Psoas muscle (tissue), 8 donors: ENCODE results near the gene OXA1L. TPM values are rescaled to one million over a fixed set of nuclear protein-coding genes. Genes with fewer than 3 reads are reported as not detected.

Source experiments
- ATAC-seq, 4 donors: fragments of 200-7000 bp; cut with Tn5 transposase; one replicate each; pipeline ENCODE4 v1.9.1; 2020; ENCODE audit warnings: moderate library complexity in 3 of 4, mild to moderate bottlenecking in 2 of 4
- DNase-seq, 2 donors: peaks; one replicate each; pipeline ENCODE4 v3.0.0-alpha.2; 2020
- H3K27ac ChIP-seq: fragments of 200-600 bp; one replicate; pipeline ENCODE4 v1.8.0; 2022
- H3K27me3 ChIP-seq, 3 donors: fragments of 200-600 bp in 1 of 3; one replicate each; pipeline versions ENCODE4 v1.6.1 to v1.8.0; 2013 to 2022; ENCODE audit warnings: low read length in 2 of 3, mild to moderate bottlenecking in 2 of 3, moderate library complexity in 1 of 3; ENCODE audit not compliant: insufficient read depth in 3 of 3
- H3K36me3 ChIP-seq, 2 donors: fragments of 200-600 bp in 1 of 2; one replicate each; pipeline versions ENCODE4 v1.6.1 to v1.8.0; 2013 to 2022; ENCODE audit warnings: low read depth in 1 of 2, mild to moderate bottlenecking in 1 of 2, moderate library complexity in 1 of 2; ENCODE audit not compliant: insufficient read depth in 1 of 2
- H3K4me1 ChIP-seq: fragments of 200-600 bp; one replicate; pipeline ENCODE4 v1.8.0; 2022
- H3K4me3 ChIP-seq: fragments of 200-600 bp; one replicate; pipeline ENCODE4 v1.8.0; 2022; ENCODE audit warnings: mild to moderate bottlenecking
- H3K9me3 ChIP-seq: fragments of 200-600 bp; one replicate; pipeline ENCODE4 v1.8.0; 2022
- CTCF ChIP-seq: fragments of 200-600 bp; IDR thresholded peaks from one replicate; pipeline ENCODE4 v1.8.0; 2022; ENCODE audit warnings: antibody characterized with exemption
- WGBS, 3 donors: extraction: QIAGEN DNeasy Blood & Tissue Kit; methylation state at CpG; one replicate each; pipeline versions ENCODE4 v1.1.6 to v1.1.7; 2013; 5-methylcytosine and 5-hydroxymethylcytosine counted together
- intact Hi-C, 2 donors: fragments of 100-400 bp; cut with DNase I; formaldehyde crosslinking; loops; one replicate each; pipeline versions ENCODE4 v1.11.0 to v1.14.2; 2022
- polyA plus RNA-seq, 3 donors: library from polyadenylated mRNA; stranded (reverse); fragments of 200-250 nt; gene quantifications; one replicate each; pipeline ENCODE4 v1.2.3, GENCODE V29; 2013
- total RNA-seq, 4 donors: library from RNA; stranded (reverse); fragmentation: NEBNext Ultra II Directional in 2 of 4; extraction: Animal tissue kit (Norgen Biotek cat#: 25700) in 2 of 4; gene quantifications; one replicate each; pipeline versions ENCODE4 v1.2.1 to v1.2.4, GENCODE V29; 2021 to 2023
- donor health status: healthy with polysubstance abuse.
- donor health status: DM: no; HTN: no; CAD: no; lungs with moderate emphysema.
- donor health status: Bipolar disorder and iron deficiency.
- donor health status: healthy.
- donor health status: DM: yes; HTN: yes; CAD: no.
- donor health status: DM: no; HTN: no; CAD: no.
- donor health status: DM: no; HTN: no; CAD: no.
- donor health status: DM: yes; HTN: yes; CAD: no.

OXA1L gene
- total and polyA plus RNA-seq, 7 donors, result 90.7 to 168 (median 137) TPM

DNA sequence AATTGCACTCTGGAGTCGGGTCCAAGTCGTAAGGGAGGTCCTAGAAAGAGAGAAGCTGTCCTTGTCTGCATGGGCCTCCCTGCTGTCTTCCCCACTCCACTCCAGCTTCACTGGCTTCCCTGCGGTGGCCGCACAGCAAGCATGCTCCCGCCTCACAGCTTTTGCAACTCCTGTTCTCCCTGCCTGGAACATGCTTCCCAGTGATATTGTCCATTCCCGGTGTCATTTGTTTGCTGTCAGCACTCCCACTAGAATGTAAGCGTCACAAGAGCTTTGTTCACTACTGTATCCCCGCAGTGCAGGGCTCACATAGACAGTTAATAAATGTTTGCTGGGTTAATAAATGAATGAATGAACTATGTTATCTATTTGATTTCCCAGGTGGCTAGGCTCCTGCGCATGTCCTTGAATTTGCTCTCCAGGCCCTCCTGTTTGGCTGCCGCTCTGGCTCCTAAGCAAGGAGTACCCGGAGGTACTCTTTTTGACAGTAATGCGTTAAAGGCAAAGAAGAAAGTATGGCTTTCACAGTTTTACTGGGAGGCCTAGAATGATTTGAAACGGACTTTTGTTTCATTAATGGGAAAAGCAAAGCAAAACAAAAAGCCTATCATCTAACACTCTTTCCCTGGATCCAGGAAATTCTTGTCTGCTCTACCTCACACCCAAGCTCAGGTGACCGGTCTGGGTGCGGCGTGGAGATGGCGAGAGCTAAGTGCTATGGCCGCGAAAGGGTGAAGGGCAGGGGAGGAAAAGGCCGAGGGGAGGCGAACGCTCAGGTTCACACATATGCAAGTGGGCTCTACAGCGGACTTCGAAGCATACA lies 54.9 kb downstream of the OXA1L start:
- DNase-seq (no peak), ATAC-seq (no peak)
- intact Hi-C loops, result loop anchor here (1.0 to 5.0 kb wide), 3 partner anchors 31 to 264 kb away; no protein-coding TSS in a partner anchor
- Histone ChIP-seq H3K9me3 (no peaks in the 10 kb centered on the region), H3K36me3 (no peaks in the 10 kb centered on the region), H3K4me1 (no peaks in the 10 kb centered on the region), H3K27me3 (peaks cover 0 to 2% (median 0%) of the 10 kb centered on the region in 3 donors), H3K27ac (no peak overlapping the region), H3K4me3 (no peak overlapping the region)
- 82 to 88% (median 86%) methylated on average over 24 of the region's 24 CpGs for WGBS, 3 donors
- TF ChIP-seq CTCF, result no peak

DNA sequence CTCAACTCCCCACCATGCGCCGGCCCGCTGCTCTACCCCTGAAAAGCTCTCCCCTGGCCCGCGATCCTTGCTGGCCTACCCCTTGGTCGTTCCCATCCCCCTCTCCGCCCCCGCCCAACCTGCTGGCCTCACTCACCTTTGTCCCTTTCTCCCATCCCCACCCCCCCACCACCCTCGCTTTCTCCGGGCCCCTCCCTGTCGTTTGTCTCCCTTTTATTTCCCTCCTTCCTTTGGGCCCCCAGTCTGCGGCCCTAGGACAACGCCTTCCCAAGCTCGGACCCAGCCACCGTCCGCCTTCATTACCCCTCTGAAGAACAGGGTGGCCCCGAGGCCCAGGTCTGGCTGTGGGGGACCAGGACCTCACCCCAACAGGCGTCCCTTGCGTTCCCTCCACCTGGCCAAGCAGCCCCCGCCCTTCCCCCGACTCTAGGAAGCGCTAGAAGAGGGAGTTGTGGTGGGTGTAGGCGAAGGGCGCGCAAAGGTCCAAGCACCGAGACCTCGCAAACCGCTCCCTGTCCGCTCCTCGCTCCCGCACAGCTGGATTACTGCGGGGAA lies 55.6 kb downstream of the OXA1L start:
- Histone ChIP-seq H3K27ac (no peak overlapping the region), H3K9me3 (no peaks in the 10 kb centered on the region), H3K4me3 (peak overlapping the region; percentile 41), H3K27me3 (peaks cover 0 to 2% (median 0%) of the 10 kb centered on the region in 3 donors), H3K4me1 (no peaks in the 10 kb centered on the region), H3K36me3 (no peaks in the 10 kb centered on the region)
- 68 to 78% (median 72%) methylated on average over 31 to 32 of the region's 32 CpGs for WGBS, 3 donors
- ATAC-seq (no peak), DNase-seq (no peak)
- intact Hi-C loops, result loop anchor here in 1 of 2 donors (1.0 to 5.0 kb wide), 2 partner anchors 31 to 265 kb away; no protein-coding TSS in a partner anchor
- no peak for TF ChIP-seq CTCF

Other genes starting within 250 kb of the OXA1L start
- 100 to 1,000 TPM in 3 of 4 donors, 10 to 100 TPM in 1; 77.8 to 118 (median 106) TPM for gene DAD1, start 177.5 kb upstream of the OXA1L start, total RNA-seq
- gene DAD1, start 177.5 kb upstream of the OXA1L start, polyA plus RNA-seq, result 100 to 1,000 TPM; 201 to 277 (median 262) TPM
- 10 to 100 TPM; 15.6 to 37.2 (median 25.4) TPM for gene ABHD4, start 168.4 kb upstream of the OXA1L start, total RNA-seq
- gene ABHD4, start 168.4 kb upstream of the OXA1L start, polyA plus RNA-seq, result 10 to 100 TPM in 2 of 3 donors, 1 to 10 TPM in 1; 6.1 to 64.0 (median 26.4) TPM
- gene OR6J1, start 122.3 kb upstream of the OXA1L start, total RNA-seq, result not detected
- not detected for gene OR6J1, start 122.3 kb upstream of the OXA1L start, polyA plus RNA-seq
- 1 to 10 TPM; 1.3 to 2.6 (median 2.0) TPM for gene SLC7A7, start 48.7 kb downstream of the OXA1L start, total RNA-seq
- gene SLC7A7, start 48.7 kb downstream of the OXA1L start, polyA plus RNA-seq, result 1 to 10 TPM in 1 of 3 donors, under 1 TPM in 2; 0.93 to 2.6 (median 0.97) TPM
- gene MRPL52, start 63.2 kb downstream of the OXA1L start, total RNA-seq, result 10 to 100 TPM; 79.1 to 91.2 (median 84.9) TPM
- gene MRPL52, start 63.2 kb downstream of the OXA1L start, polyA plus RNA-seq, result 100 to 1,000 TPM in 2 of 3 donors, 10 to 100 TPM in 1; 92.0 to 246 (median 102) TPM
- 10 to 100 TPM in 3 of 4 donors, 1 to 10 TPM in 1; 9.6 to 18.5 (median 14.7) TPM for gene MMP14, start 69.9 kb downstream of the OXA1L start, total RNA-seq
- gene MMP14, start 69.9 kb downstream of the OXA1L start, polyA plus RNA-seq, result 10 to 100 TPM in 2 of 3 donors, 1 to 10 TPM in 1; 7.6 to 15.1 (median 10.0) TPM
- 10 to 100 TPM; 30.9 to 50.6 (median 40.6) TPM for gene LRP10, start 105.1 kb downstream of the OXA1L start, total RNA-seq
- 10 to 100 TPM; 18.1 to 42.7 (median 25.1) TPM for gene LRP10, start 105.1 kb downstream of the OXA1L start, polyA plus RNA-seq
- under 1 TPM in 2 of 4 donors, not detected in 2; 0.21 to 0.34 TPM for gene REM2, start 116.5 kb downstream of the OXA1L start, total RNA-seq
- gene REM2, start 116.5 kb downstream of the OXA1L start, polyA plus RNA-seq, result under 1 TPM; 0.05 to 0.18 (median 0.10) TPM
- gene RBM23, start 152.5 kb downstream of the OXA1L start, total RNA-seq, result 10 to 100 TPM; 25.4 to 42.1 (median 27.8) TPM
- gene RBM23, start 152.5 kb downstream of the OXA1L start, polyA plus RNA-seq, result 10 to 100 TPM; 18.4 to 35.7 (median 20.1) TPM
- 10 to 100 TPM; 67.5 to 80.4 (median 74.1) TPM for gene PRMT5, start 162.7 kb downstream of the OXA1L start, total RNA-seq
- 10 to 100 TPM; 45.3 to 99.5 (median 88.6) TPM for gene PRMT5, start 162.7 kb downstream of the OXA1L start, polyA plus RNA-seq
- gene HAUS4, start 190.4 kb downstream of the OXA1L start, total RNA-seq, result 10 to 100 TPM; 11.3 to 19.3 (median 12.0) TPM
- 10 to 100 TPM; 13.7 to 23.7 (median 16.2) TPM for gene HAUS4, start 190.4 kb downstream of the OXA1L start, polyA plus RNA-seq
- 1 to 10 TPM in 3 of 4 donors, under 1 TPM in 1; 0.95 to 1.5 (median 1.2) TPM for gene AJUBA, start 215.9 kb downstream of the OXA1L start, total RNA-seq
- under 1 TPM; 0.65 to 0.77 (median 0.66) TPM for gene AJUBA, start 215.9 kb downstream of the OXA1L start, polyA plus RNA-seq
- gene C14orf93, start 243.5 kb downstream of the OXA1L start, total RNA-seq, result 1 to 10 TPM; 2.1 to 5.1 (median 4.2) TPM
- gene C14orf93, start 243.5 kb downstream of the OXA1L start, polyA plus RNA-seq, result 1 to 10 TPM; 1.7 to 4.1 (median 3.4) TPM